C4-2B (cell line): ENCODE measurements around the gene C10orf105.

ENCODE experiments used
- H3K27ac ChIP-seq: fragments of 450-650 bp; 2 replicates; pipeline ENCODE4 v1.5.1; 2017
- ZFX ChIP-seq: fragments of 450-650 bp; IDR thresholded peaks from 2 replicates; pipeline ENCODE4 v1.6.1; 2017
- TF ChIP-seq, protein P1 (sequence below): fragments of 450-650 bp; conservative IDR thresholded peaks from 2 replicates; pipeline ENCODE4 v1.5.1; 2017; ENCODE audit warnings: mild to moderate bottlenecking

C10orf105 gene

DNA sequence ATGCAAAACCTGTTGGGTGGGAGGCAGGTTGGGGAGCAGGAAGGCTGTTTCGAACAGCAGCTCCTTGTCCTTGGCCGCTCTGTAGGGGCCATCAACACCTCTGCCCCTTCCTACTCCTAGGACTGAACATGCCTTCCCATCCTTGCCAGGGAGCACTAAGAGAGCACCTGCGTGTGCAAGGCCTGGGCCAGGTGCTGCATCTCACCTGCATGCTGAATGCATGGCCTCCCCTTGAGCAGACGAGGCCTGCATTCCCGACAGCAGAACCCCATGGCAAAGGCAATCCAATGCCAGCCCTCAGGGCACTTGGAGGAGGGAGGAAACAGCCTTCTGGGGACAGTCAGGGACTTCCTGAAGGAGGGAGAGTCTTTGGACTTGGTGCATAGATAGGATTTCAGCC is 42.7 kb upstream of the C10orf105 start:
- no peak overlapping the region for H3K27ac ChIP-seq
- TF ChIP-seq, protein P1, sequence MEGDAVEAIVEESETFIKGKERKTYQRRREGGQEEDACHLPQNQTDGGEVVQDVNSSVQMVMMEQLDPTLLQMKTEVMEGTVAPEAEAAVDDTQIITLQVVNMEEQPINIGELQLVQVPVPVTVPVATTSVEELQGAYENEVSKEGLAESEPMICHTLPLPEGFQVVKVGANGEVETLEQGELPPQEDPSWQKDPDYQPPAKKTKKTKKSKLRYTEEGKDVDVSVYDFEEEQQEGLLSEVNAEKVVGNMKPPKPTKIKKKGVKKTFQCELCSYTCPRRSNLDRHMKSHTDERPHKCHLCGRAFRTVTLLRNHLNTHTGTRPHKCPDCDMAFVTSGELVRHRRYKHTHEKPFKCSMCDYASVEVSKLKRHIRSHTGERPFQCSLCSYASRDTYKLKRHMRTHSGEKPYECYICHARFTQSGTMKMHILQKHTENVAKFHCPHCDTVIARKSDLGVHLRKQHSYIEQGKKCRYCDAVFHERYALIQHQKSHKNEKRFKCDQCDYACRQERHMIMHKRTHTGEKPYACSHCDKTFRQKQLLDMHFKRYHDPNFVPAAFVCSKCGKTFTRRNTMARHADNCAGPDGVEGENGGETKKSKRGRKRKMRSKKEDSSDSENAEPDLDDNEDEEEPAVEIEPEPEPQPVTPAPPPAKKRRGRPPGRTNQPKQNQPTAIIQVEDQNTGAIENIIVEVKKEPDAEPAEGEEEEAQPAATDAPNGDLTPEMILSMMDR: no peak
- TF ChIP-seq ZFX: no peak

DNA sequence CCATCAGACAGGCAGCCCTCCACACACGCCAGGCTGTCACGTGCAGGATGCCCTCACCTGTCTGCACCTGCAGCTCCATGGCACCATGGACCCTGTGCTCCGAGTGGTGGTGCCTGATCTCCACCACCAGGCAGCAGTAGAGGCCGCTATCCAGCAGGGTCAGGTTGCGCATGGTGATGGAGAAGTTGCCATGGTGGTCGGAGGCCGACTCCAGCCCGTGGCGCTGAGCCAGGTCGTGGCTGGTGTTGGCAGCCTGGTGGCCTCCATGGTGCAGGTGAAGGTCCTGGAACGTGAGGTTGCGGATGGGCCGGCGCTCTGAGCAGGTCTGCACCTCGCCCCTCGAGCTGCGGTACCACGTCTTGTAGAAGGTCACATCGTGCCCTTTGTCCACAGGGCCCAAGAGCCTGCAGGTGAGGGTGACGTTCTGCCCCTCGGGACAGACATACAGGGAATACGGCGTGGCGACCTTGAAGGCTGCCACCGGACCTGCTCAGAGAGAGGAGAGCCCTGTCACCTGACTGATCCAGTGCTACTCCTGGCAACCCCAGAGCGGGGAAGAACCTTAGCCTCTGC is 42.0 kb upstream of the C10orf105 start:
- no peak overlapping the region for H3K27ac ChIP-seq
- TF ChIP-seq, protein P1: no peak; the same call in 1 of the 2 replicates
- no peak for TF ChIP-seq ZFX

DNA sequence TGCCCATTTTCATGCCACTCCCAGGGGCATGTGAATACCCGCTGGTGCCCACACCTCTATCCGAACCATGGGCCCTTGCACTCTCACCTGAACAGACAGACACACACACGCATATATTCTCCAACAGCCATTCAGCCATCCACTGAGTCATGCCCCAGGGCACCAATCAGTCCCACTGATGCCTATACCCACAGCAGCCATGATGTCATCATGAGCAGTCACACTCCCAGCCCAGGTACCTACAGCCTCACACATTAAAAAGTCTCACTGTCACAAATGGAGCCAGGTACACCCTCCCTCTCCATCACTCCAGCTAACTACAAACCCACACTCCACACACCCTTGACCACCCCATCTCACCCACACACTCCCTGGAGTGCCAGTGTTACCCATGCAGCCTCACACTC is 41.5 kb upstream of the C10orf105 start:
- no peak overlapping the region for H3K27ac ChIP-seq
- TF ChIP-seq ZFX: no peak
- TF ChIP-seq, protein P1: no peak

DNA sequence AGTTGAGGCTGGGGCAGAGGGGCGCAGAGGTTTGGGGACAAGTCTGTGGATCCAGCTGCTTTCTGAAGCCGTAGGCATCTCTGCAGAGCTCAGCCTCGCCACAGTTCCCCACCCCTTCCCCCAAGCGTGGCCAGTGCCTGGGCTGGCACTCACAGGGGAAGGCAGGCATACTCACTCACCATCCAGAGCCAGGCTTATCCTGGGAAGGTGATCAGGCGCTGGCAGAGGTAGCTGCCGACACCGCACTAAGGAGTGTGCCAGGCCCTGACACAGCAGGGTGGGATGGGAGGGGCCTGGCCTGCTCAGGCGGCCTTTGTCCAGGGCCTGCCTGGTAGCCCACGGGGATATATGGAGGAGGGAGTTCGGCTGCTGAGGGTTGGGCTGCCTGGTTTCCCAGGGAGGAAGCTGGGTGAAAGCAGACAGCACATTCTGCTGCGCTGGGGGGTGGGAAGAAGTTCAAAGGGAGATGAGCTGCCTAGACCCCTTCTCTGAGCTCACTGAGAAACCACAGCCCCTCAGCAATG is 37.9 kb upstream of the C10orf105 start:
- H3K27ac ChIP-seq: no peak overlapping the region
- TF ChIP-seq, protein P1: no peak
- no peak for TF ChIP-seq ZFX

DNA sequence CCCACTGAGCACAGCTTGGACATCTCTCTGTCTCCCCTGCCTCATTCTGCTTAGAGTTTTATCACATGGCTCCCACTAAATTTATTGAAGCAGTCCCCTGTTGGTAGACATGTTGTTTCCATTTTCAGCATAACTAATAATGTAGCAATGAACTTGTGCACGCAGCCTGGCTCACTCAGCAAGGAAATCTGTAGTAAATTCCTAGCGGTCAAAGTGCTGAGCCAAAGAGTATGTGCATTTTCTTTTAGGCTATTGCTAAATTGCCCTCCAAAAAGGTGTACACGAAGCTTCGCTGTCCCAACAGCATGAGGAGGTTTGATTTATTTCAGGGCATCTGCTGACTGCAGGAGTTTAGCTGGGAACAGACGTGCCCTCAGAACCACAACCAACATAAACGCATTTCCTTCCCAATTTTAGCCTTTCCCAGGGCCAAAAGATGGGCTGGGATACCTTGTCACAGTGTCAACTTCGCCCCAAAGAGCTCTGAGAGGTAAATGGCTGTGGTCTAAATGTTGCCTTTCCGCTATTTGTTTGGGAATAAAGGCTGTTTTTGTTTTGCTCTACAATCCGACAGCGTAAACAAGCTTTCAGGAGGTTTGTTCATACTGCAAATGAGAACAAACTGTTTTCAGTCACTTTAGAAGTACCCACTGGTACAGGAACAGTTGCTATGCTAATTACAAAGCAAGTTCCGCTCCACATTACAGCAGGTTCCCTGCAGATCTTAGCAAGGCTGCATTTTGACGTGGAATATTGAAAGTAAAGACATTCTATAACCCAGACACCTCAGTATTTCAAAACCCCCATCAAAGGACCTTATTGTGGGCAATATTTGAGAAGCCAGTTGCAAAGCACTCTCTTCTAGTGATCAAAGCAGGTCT is 37.0 kb upstream of the C10orf105 start:
- no peak overlapping the region for H3K27ac ChIP-seq
- TF ChIP-seq ZFX: no peak
- TF ChIP-seq, protein P1: no peak

DNA sequence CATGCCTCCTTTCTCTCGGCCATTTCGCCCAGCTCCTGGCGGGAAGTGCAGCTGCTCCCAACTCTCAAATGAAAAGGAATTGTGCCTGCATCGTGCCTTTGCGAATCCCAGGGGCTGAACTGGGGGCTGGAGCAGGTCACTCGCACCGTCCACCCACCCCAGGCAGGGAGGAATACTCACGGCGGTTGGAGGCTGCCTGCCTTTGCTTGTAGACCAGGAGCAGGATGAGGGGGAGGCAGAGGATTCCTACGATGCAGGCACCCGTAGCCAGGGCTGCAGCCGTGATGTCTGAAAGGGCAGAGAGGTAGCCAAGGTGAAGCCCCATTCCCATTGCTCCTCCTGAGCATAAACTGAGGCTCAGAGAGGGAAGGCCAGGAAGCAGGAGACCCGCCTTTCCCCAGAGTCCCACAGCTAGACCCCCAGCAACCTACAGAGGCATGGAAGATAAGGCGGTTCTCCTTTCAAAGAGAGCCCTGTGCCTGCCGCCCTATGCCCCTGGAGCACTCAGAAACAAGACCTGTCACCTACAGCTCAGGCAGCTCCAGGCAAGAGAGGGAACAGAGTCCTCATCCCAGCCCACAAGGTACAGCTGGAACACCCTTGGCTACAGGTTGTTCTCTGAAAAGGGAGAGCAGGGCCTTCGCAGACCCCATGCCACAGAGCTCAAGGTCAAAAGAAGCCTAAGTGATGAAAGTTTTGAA is 35.8 kb upstream of the C10orf105 start:
- H3K27ac ChIP-seq: no peak overlapping the region
- TF ChIP-seq, protein P1: no peak
- TF ChIP-seq ZFX: no peak
